ENCODE data around the gene TSPAN11. TPM values are rescaled to one million over a fixed set of nuclear protein-coding genes. Genes with fewer than 3 reads are reported as not detected.

TSPAN11 gene
- total and polyA plus RNA-seq, 4 donors = 1.4 to 12.1 (median 3.9) TPM

DNA sequence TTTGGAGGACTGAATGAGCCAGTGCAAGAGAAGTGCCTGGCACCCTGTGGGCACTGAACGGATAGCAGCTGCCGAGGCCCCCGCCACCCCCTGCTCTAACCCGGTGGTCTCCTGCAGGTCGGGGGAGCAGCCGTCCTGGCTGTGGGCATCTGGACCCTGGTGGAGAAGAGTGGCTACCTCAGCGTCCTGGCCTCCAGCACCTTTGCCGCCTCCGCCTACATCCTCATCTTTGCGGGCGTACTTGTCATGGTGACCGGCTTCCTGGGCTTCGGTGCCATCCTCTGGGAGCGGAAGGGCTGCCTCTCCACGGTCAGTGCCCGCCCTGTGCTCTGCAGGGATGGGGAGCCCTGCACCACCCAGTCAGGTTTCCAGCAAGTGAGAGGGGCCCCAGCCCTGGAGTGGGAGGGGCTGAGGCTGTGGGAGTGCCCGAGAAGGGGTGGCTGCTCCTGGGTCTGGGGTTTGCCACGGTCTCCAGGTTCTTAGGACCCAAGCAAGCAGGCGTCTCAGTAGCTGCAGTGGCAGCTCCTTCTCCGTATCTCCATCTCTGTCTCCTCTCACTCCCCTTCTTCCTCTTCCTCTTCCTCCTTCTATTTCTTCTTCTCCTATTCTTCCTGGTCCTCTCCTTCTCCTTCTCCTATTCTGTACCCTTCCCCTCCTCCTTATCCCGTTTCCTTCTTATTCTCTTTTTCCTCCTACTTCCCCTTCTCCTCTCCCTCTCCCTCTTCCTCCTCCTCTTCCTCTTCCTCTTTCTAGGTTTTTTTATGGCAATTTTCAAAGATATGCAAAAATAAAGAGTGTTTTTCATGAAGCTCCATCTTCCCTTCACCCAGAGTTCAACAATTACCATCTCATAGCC lies 37.4 kb downstream of the TSPAN11 start:
- DNase-seq (no peak), ATAC-seq (ENCODE audit: insufficient read depth, low FRiP score) (no peak)
- Histone ChIP-seq H3K27me3 (ENCODE audit: control insufficient read depth in 3 of 3, insufficient read depth in 3 of 3, low read length in 2 of 3) (no peaks in the 10 kb centered on the region), H3K4me1 (ENCODE audit: control insufficient read depth in 5 of 5, insufficient read depth in 5 of 5, low read length in 5 of 5) (no peaks in the 10 kb centered on the region), H3K27ac (ENCODE audit: low read depth in 1 of 2, low read length in 1 of 2) (no peak overlapping the region), H3K36me3 (ENCODE audit: control insufficient read depth in 4 of 4, insufficient read depth in 4 of 4, low read length in 4 of 4) (no peaks in the 10 kb centered on the region), H3K9me3 (ENCODE audit: control insufficient read depth in 4 of 4, insufficient read depth in 3 of 4, low read length in 3 of 4) (no peaks in the 10 kb centered on the region), H3K9ac (ENCODE audit: insufficient read depth in 1 of 2, low read length in 2 of 2) (no peak overlapping the region), H3K4me3 (no peak overlapping the region)
- TF ChIP-seq, protein P1, sequence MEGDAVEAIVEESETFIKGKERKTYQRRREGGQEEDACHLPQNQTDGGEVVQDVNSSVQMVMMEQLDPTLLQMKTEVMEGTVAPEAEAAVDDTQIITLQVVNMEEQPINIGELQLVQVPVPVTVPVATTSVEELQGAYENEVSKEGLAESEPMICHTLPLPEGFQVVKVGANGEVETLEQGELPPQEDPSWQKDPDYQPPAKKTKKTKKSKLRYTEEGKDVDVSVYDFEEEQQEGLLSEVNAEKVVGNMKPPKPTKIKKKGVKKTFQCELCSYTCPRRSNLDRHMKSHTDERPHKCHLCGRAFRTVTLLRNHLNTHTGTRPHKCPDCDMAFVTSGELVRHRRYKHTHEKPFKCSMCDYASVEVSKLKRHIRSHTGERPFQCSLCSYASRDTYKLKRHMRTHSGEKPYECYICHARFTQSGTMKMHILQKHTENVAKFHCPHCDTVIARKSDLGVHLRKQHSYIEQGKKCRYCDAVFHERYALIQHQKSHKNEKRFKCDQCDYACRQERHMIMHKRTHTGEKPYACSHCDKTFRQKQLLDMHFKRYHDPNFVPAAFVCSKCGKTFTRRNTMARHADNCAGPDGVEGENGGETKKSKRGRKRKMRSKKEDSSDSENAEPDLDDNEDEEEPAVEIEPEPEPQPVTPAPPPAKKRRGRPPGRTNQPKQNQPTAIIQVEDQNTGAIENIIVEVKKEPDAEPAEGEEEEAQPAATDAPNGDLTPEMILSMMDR (IDR thresholded peaks at IDR 0.05; ENCODE audit: control extremely low read depth, extremely low read depth) = no peak
- 85 to 86% methylated on average over 20 to 21 of the region's 21 CpGs for WGBS, 2 donors

DNA sequence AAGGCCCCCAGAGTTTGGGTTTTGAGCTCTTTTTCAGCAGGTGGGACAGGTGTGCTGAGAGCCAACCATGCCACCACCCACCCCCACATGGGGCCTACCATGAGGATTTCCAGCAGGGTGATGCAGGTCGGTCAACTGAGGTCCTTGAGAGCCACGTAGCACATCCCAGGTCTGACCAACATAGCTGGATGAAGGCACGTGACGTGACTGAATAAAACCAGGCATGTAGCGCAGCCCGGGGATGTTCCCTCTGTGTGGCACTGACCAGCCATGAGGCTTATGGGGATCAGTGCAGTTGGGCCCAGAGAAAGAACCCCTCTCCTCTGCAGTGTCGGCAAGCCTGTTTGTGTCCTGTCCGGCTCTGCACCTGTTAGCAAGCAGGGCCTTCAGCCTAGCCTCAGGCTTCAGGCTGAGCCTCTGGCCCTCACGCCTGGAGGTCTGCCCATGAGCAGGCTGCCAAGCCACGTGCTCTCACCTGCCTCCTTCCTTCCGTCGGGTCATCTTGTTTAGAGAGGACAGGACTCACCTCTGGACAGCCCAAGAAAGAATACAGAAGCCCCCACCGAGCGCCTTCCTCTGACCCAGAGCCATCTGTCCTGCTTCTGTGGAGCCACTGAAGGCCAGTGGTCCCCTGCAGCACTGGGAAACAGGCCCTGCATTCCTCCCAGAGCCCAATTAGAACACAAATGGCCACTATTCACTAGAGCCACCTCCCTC lies 38.5 kb downstream of the TSPAN11 start:
- ATAC-seq (ENCODE audit: insufficient read depth, low FRiP score) (no peak), DNase-seq (no peak)
- WGBS, 2 donors = 89 to 90% methylated on average over 14 of the region's 14 CpGs

DNA sequence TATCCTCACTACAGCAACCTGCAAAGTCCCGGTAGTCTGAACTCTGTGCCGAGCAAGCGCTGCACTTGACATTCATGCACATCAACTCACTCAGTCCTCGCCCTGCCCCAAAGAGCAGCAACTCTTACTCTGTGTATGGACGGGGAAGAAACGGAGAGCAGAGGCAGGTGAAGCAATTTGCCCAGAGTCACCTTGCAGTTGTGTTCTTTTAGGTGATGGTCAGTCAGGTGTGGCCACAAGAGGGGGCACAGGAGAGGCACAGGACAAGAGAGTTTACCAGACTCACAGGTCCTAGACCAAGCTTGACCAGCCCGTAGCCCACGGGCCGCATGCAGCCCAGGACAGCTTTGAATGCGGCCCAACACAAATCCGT lies 39.1 kb downstream of the TSPAN11 start:
- Histone ChIP-seq H3K4me3 (no peak overlapping the region), H3K36me3 (ENCODE audit: control insufficient read depth in 4 of 4, insufficient read depth in 4 of 4, low read length in 4 of 4) (no peaks in the 10 kb centered on the region), H3K9me3 (ENCODE audit: control insufficient read depth in 4 of 4, insufficient read depth in 3 of 4, low read length in 3 of 4) (no peaks in the 10 kb centered on the region), H3K9ac (ENCODE audit: insufficient read depth in 1 of 2, low read length in 2 of 2) (no peak overlapping the region), H3K4me1 (ENCODE audit: control insufficient read depth in 5 of 5, insufficient read depth in 5 of 5, low read length in 5 of 5) (peaks cover 0 to 7% (median 0%) of the 10 kb centered on the region in 5 donors), H3K27me3 (ENCODE audit: control insufficient read depth in 3 of 3, insufficient read depth in 3 of 3, low read length in 2 of 3) (no peaks in the 10 kb centered on the region), H3K27ac (ENCODE audit: low read depth in 1 of 2, low read length in 1 of 2) (no peak overlapping the region)
- 88 to 90% methylated on average over 11 of the region's 11 CpGs for WGBS, 2 donors
- no peak for DNase-seq
- no peak for ATAC-seq (ENCODE audit: insufficient read depth, low FRiP score)
- TF ChIP-seq, protein P1 (IDR thresholded peaks at IDR 0.05; ENCODE audit: control extremely low read depth, extremely low read depth) = no peak

More for the DNA sequence above, 38.5 kb downstream of the TSPAN11 start:
- Histone ChIP-seq H3K4me3 (no peak overlapping the region), H3K9me3 (ENCODE audit: control insufficient read depth in 4 of 4, insufficient read depth in 3 of 4, low read length in 3 of 4) (no peaks in the 10 kb centered on the region), H3K9ac (ENCODE audit: insufficient read depth in 1 of 2, low read length in 2 of 2) (no peak overlapping the region), H3K36me3 (ENCODE audit: control insufficient read depth in 4 of 4, insufficient read depth in 4 of 4, low read length in 4 of 4) (no peaks in the 10 kb centered on the region), H3K27ac (ENCODE audit: low read depth in 1 of 2, low read length in 1 of 2) (no peak overlapping the region), H3K4me1 (ENCODE audit: control insufficient read depth in 5 of 5, insufficient read depth in 5 of 5, low read length in 5 of 5) (peaks cover 0 to 2% (median 0%) of the 10 kb centered on the region in 5 donors), H3K27me3 (ENCODE audit: control insufficient read depth in 3 of 3, insufficient read depth in 3 of 3, low read length in 2 of 3) (no peaks in the 10 kb centered on the region)
- TF ChIP-seq, protein P1 (IDR thresholded peaks at IDR 0.05; ENCODE audit: control extremely low read depth, extremely low read depth) = no peak

Data from lung (tissue), 12 donors.